ENCODE measurements around the gene OPALIN. TPM values are rescaled to one million over a fixed set of nuclear protein-coding genes. Genes with fewer than 3 reads are reported as not detected.

Gene OPALIN
- total and polyA plus RNA-seq, 11 donors, result 0.16 TPM; not detected in 10

DNA sequence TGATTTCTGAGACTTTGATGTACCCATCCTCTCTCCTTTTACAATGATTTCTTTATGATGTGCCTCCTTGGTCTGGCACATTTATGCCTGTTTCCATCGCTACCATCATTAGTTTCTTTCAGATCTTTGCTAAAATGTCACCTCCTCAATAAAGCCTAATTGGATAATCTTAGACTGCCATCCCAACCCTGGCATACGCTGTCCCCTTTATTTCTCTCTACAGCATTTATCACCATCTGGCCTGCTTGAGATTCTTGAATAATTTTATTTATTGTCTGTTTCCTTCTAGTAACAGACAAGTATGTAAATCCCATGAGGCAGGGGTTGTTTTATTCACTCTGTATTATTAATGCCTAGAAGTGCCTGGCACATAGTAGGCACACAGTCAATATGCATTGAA, 61.3 kb downstream of the OPALIN start:
- H3K4me1 ChIP-seq, result peaks cover 0 to 12% (median 0%) of the 10 kb centered on the region in 12 donors
- peaks cover 0 to 23% (median 0%) of the 10 kb centered on the region in 9 donors for H3K27me3 ChIP-seq
- no peaks in the 10 kb centered on the region for H3K36me3 ChIP-seq
- no peak for ATAC-seq
- no peaks in the 10 kb centered on the region for H3K9me3 ChIP-seq
- H3K4me3 ChIP-seq, result no peak overlapping the region
- intact Hi-C loops (cut with DNase I), result loop anchor here in 1 of 10 donors (5.0 kb wide), 1 partner anchor 280 kb away; no protein-coding TSS in a partner anchor
- WGBS, 4 donors, result 95 to 100% (median 96%) methylated on average over 2 of the region's 2 CpGs
- TF ChIP-seq POLR2A (IDR thresholded peaks at IDR 0.05) (no peak), CTCF (IDR thresholded peaks at IDR 0.05) (no peak)
- no peak for DNase-seq
- no peak overlapping the region for H3K27ac ChIP-seq

GRCh38 chr10:96295475-96295874, 63.3 kb downstream of the OPALIN start:
- ATAC-seq, result no peak
- no peaks in the 10 kb centered on the region for H3K9me3 ChIP-seq

More at GRCh38 chr10:96295475-96295874, 63.3 kb downstream of the OPALIN start:
- DNase-seq, result no peak
- Histone ChIP-seq H3K4me1 (peaks cover 0 to 12% (median 0%) of the 10 kb centered on the region in 12 donors), H3K4me3 (no peak overlapping the region), H3K27me3 (peaks cover 0 to 28% (median 0%) of the 10 kb centered on the region in 9 donors), H3K36me3 (no peaks in the 10 kb centered on the region), H3K27ac (no peak overlapping the region)
- no peak for TF ChIP-seq CTCF (IDR thresholded peaks at IDR 0.05)
- no peak for TF ChIP-seq POLR2A (IDR thresholded peaks at IDR 0.05)
- 40 to 54% (median 45%) methylated on average over 4 of the region's 4 CpGs for WGBS, 4 donors
- intact Hi-C loops (cut with DNase I), result loop anchor here in 3 of 10 donors (2.0 to 5.0 kb wide), 4 partner anchors 65 to 279 kb away; no protein-coding TSS in a partner anchor

Other genes with a start within 250 kb of the OPALIN start
- gene ZNF518A, start 228.7 kb downstream of the OPALIN start, total RNA-seq, result 10 to 100 TPM in 6 of 9 donors, 1 to 10 TPM in 3; 7.4 to 17.9 (median 12.2) TPM
- 1 to 10 TPM; 3.0 to 3.2 TPM for gene ZNF518A, start 228.7 kb downstream of the OPALIN start, polyA plus RNA-seq
- 10 to 100 TPM in 1 of 9 donors, 1 to 10 TPM in 3, under 1 TPM in 4, not detected in 1; 0.25 to 11.1 (median 1.0) TPM for gene BLNK, start 87.4 kb downstream of the OPALIN start, total RNA-seq
- under 1 TPM; 0.33 to 0.80 TPM for gene BLNK, start 87.4 kb downstream of the OPALIN start, polyA plus RNA-seq
- gene DNTT, start 54.6 kb downstream of the OPALIN start, total RNA-seq, result not detected
- gene DNTT, start 54.6 kb downstream of the OPALIN start, polyA plus RNA-seq, result not detected
- gene TLL2, start 154.9 kb upstream of the OPALIN start, total RNA-seq, result 1 to 10 TPM; 1.8 to 8.6 (median 3.6) TPM
- gene TLL2, start 154.9 kb upstream of the OPALIN start, polyA plus RNA-seq, result 1 to 10 TPM; 4.6 to 5.4 TPM
- gene TM9SF3, start 228.0 kb upstream of the OPALIN start, total RNA-seq, result 10 to 100 TPM; 35.1 to 75.6 (median 67.4) TPM
- 10 to 100 TPM; 14.9 to 51.0 TPM for gene TM9SF3, start 228.0 kb upstream of the OPALIN start, polyA plus RNA-seq

Measured in heart left ventricle (tissue), 16 donors.